ENCODE results near the gene PPP1R13B.
"Not testable (repeated sequence)": the region's sequence is repeated elsewhere in the genome, so short reads cannot be mapped to it uniquely, and the experiment has no call there.

The PPP1R13B gene

DNA sequence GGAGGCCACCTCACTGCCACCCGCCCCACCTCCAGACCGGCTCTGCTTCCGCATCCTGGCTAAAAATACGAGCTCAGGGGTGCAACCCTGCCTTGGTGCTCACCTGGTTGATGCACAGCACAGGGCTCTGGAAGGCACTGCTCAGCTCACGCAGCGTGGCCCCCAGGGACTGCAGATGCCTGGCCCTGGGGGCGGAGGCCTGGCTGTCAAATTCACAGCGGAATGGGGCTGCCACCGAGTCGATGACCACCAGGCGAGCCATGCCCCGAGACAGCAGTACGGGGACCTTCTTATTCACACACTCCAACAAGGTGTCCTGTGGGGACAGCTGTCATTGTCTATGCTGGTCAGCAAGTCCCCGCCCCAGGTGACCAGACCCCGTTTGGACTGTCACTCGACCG is 148.1 kb downstream of the PPP1R13B start:
- DNase-seq (ENCODE audit: low read depth) = no peak

DNA sequence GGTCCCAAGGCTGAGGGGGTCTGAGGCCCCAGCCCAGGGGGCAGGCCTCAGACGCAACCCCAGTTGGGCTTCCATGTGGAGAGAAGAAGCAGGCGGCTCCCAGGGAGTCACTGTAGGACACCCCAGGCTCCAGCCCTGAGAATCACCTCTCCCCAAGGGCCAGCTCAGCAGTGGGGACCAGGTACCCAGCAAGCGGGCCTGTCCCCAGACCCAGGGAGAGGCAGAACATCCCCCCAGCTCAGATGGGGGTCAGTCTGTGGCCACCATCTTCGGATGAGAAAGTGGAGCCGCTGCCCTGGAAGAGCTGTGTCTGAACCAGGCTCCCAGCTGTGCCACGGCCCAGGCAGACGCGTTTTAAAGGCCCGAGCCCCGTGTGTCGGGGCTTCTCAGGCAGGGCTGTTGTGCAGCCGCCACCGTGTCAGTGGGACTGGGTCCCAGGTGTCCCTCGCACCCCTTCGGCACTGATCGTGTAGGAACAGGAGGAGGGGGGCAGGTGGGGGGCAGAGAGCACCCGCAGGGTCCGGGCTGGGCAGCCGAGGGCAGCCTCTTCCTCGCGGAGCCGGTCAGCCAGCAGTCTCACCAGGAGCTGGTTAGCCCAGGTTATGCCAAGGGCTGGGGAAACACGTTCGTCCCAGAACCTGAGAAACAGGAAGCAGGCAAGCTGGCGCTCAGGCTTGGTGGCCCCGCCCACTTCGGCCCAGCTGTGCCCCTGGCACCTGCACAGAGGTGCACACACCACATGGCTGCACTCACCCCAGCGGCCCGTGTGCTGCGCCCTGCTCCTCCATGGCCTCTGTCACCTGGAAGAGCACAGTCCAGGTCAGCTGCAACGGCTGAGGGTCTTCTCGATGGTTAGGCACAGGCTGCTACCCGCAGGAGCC is 148.8 kb downstream of the PPP1R13B start:
- DNase-seq (ENCODE audit: low read depth) = no peak

DNA sequence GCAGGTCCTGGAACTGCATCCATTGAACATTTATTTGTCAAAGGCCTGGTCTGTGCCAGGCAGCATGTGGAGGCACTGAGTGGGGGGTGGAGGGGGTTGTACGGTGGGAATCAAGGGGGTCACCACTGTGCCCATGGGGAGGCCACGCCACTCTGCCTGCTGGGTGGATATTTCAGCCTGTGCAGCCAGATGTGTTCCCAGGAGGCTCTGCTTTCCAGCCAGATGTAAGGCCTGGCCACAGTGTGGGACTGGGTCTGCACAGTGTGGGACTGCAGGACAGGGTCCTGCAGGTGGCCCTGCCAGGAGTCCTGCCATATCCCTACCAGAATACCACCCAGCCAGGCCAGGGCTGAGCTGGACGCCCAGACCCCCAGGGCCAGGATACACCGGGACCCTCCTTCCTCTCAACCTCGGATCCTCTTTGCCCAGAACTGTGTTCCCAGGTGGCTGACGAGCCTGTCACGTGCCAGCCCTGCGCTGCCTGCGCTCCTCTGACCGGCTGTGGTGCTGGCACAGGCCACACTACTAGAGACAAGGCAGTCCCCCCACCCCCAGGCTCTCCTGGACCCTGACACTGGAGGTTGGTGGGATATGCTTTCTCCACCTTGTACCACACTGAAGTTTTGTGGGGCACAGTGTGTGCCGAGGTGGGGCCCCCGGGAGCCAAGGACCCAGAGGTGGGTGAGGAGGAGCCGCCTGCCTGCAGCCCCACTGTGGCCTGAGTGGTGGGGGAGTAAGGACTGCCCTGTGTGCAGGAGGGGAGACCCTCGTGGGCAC is 149.6 kb downstream of the PPP1R13B start:
- DNase-seq (ENCODE audit: low read depth) = no peak

DNA sequence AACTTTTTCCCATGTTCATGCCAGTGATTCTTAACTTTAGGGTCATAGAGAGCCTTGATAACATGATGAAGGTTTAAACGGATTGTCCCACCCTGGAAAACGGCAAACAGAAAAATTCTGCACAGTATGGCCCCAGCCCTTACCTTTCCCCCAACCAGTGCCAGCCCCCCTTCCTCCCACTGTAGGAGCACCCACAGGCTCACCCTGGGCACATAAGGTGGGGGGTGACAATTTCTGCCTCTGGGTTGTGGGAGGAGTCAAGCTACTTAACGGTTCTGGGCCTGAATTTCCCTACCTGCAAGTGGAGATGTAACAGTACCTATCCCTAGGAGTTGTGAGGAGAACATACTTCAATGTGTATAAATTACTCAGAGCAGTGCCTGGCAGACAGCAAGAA is 150.2 kb downstream of the PPP1R13B start:
- DNase-seq (ENCODE audit: low read depth) = no peak

DNA sequence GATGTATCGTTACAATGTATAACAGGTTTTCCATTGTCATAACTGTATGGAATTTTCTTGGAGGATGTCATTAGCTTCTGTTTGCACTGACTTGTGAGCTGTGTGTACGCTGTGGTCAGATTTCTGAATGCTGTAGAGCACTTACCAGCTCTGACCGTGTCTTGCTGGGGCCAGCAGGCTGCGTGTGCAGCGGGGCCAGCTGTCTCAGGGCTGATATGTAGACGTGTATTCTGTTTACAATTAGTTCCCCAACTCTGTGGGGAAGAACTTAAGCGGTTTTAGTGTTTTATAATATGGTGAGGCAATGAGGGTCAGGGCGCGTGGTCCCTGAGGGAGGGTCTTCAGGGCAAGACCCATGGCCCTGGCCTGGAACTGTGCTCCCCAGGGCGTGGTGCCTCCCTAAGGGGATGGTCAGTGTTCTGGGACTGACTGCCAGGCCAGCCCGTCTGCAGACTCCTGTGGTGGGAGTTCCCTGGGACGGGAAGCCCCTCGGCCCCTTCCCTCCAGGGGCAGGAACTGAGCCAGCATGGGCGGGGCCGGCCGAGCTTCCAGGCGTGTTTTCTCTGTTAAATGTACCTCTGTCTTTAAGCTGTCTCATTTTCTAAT is 150.8 kb downstream of the PPP1R13B start:
- peak; percentile 81 for DNase-seq (ENCODE audit: low read depth)

DNA sequence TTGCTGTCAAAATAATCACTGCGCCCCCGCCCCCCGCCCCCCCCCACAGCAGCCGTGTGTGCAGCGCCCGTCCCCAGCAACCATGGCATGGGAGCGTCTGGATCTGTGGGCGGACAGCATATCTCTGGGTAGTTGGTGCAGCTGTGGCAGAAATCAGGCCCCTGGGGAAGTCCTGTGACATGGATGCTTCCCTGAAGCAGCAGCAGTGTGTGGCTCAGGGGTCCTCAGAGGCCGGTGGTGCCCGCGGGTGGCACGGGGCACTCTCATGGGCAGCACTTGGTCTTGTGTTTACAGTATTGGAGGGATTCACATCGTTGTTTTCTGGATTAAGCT is 151.3 kb downstream of the PPP1R13B start:
- no peak for DNase-seq (ENCODE audit: low read depth)

DNA sequence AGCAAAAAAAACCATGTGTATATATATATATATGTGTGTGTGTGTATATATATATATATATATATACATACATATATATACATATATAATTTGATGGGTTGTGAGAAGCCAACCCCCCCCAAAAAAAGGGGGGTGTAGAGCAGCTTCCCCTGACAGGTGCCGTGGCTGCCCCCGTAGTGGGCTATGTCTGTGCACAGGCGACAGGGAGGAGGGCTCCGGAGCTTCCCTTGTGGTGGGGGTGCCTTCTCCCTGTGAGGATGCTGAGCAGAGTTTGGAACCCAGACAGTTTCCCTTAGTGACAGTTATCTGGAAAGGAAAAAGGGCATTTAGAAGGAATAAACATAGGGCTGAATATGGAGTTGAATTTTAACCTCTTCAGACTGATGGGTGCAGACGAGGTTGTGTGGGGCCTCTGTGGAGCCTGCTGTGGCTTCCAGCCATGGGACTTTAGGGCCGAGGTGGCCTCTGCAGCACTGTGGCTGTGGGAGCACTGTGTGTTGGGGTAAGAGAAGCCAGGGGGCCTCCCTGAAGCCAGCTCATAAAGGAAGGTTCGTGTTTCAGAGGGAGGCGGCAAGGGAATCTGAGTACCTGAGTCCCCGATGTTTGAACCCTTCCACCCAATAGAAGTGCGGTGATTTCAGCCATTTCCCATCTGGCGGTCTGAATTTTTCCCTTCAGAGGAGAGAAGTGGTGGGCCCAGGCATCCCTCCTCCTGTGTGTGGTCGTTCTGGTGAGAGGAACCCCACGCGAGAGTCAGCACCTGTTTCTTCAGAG is 151.9 kb downstream of the PPP1R13B start:
- DNase-seq (ENCODE audit: low read depth) = no peak

DNA sequence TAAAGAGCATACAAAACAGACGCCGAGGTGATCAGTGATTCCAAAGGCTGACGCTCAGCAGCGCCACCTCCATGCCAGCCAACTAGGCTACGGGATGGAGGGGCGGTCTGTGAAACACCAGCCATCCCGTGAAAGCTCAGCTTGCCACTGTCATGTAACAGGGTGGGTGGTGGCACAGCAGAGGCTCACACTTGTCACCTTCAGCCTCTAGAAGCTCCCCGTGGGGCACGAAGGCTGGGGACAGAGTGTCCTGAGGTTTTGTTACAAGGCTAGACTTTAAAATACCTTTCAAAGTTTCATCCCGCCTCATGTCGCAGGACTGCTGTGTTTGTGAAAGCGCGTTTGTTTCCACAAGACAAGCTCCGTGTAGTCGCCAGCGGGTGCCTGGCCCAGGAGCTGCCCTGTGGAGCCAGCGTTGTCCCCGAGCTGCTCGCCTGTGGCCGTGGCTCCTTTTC is 152.8 kb downstream of the PPP1R13B start:
- no peak for DNase-seq (ENCODE audit: low read depth)

DNA sequence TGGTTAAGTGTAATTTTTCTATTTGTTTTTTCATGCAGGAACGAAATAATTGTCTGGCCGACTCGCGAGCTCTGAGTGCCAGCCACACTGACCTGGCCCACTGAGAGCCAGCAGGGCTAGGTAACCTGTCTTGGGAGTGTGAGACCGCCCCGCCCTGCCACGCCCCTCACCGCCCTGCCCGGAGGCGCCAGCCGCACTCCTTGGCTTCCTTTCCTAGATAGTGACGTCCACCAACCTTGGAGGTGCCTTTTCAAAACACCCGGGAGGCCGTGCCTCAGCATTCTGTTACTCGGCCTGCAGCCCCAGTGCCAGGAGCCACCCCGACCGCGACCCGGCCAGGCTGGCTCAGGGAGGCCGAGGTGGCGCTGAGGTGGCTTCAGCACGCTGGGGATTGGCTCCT is 153.9 kb downstream of the PPP1R13B start:
- DNase-seq (ENCODE audit: low read depth) = no peak

DNA sequence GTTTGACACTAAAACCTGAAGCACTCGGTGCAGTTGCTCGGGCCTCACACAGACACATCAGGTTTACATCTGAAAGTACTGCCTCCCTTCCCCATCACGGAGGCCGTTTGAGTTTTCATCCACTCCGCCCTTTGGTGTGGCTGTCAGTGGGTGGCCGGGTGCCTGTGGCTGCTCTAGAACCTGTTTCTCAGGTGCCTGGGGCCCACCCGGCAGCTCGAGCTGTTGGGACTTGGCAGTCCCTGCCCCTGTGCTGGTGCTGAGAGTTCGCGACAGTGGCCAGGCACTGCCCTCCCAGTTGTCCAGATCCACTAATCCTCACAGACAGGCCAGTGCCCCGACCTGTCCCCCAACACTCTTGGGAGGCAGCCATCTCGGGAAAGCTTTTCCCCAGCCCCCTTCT is 154.5 kb downstream of the PPP1R13B start:
- DNase-seq (ENCODE audit: low read depth) = no peak

DNA sequence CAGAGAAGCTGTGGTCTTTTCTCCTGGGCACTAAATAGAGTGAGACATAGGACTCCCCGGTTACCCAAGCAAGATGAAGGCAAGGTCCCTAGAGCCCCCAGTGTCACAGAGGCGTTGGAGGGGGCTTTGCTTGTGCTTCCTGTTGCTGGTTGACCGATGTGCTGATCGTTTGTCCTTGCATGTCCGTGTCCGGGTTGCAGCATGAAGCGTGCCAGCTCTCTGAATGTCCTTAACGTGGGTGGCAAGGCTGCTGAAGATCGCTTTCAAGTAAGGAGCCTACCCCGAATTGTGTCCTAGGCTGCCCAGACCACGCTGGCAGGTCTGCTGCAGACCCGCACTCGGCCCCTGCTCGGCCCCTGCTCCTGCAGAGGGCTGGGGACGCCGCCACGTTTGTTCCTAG is 155.2 kb downstream of the PPP1R13B start:
- no peak for DNase-seq (ENCODE audit: low read depth)

DNA sequence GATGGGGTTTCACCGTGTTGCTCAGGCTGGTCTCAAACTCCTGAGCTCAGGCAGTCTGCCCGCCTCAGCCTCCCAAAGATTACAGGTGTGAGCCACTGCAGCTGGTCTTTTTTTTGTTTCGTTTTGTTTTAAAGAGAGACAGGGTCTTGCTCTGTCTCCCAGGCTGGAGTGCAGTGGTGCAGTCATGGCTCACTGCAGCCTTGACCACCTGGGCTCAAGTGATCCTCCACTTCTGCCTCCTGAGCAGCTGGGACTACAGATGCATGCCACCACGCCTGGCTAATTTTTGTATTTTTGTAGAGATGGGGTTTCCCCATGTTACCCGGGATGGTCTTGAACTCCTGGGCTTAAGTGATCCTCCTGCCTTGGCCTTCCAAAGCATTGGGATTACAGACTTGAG is 155.7 kb downstream of the PPP1R13B start:
- DNase-seq (ENCODE audit: low read depth) = not testable (repeated sequence)

DNA sequence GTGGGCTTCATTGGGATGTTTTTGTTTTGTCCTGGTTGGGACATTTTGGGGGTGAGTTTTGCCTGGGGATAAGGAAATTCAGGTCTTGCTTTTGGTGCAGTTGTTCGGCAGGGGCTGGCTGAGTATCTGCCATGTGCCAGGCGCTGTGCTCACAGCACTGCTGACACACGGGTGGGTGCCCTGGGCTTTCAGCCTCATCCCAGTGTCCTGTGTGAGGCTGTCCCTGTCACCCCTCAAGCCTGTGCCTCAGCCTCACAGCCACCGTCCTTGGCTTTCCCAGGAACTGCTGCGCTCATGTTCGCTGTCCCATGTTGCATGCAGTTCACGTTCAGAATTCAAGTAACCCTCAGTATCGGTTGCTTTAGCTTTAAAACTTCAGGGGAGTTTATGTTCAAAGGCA is 157.0 kb downstream of the PPP1R13B start:
- no peak for DNase-seq (ENCODE audit: low read depth)

DNA sequence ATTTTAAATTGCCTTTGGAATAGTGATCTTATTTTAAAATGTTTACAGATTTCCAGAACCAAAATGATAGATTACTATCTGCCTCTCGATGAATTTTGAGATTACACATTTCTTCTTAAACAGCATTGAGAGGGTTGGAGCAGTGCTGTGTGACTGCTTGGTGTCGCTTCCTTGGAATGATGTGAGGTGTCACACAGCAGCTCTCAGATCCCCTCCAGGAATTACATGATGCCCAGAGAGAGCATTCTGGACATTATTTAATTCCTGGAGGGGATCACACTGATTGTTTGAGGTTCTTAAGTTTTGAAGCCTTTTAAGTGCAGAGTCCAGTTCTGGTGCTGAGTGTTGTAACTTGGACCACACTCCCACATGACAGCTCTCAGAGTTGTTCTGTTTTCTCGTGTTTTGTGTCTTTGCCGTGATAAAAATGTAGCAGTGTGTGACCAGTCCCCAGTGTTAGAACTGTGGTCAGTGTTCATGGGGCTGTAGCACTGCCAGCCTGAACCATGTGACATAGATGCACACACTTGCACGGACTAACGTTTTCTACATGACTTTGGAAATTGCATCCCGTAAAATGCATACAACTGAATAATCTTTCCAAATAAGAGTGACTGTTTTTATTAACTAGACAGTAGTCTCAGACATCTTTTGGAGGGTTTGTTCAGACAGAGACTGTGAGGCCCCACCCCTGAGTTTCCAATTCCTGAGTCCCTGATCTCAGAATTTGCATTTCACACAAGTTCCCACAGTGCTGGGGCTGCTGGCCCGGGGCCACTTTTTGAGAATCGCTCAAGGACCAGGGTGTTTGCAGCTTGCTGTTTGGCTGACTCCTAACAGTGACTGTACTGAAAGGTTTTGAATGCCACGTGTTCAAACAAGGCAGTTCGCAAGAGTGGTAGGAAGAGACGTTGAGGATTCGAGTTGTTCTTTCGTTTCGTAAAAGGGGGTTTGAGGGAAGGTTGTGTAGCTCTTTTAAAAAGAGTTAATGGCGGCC is 158.2 kb downstream of the PPP1R13B start:
- peak; percentile 69 for DNase-seq (ENCODE audit: low read depth)

DNA sequence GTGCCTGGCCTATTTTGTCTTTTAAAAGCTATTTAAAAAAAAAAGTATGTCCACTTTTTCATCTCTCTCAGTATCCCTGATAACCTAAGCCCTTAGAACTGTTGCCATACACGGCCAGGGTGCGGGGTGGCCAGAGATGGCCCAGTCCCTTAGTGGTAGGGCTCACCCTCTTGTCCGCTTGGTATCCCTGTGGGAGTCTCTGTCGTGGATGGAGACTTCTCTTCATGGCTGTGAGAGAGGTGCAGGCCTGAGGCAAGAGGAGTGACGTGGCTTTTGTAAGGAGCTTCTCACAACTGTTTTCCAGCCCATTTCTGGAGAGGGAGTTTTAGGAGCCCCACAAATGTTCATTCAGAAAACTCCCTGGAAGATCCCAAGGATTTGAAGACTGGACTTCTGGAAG is 158.9 kb downstream of the PPP1R13B start:
- no peak for DNase-seq (ENCODE audit: low read depth)

DNA sequence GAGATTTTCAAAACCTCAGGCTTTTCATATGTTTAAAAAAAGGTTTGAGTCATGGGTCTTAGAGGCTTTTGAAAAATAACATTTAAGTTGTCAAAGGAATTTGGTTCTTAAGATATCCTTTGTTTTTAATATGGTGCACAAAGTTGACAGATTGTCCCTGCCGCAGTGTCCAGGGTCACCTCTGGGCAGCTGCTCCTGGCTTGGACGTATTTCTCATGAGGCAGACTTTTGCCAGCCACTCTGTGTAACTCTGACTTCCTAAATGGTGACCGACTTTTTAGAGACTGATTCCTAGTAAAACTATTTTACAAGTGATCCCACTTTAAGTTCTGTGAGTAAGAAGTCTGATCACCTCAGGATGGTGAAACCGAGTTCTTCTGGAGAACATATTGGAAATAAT is 159.7 kb downstream of the PPP1R13B start:
- no peak for DNase-seq (ENCODE audit: low read depth)

DNA sequence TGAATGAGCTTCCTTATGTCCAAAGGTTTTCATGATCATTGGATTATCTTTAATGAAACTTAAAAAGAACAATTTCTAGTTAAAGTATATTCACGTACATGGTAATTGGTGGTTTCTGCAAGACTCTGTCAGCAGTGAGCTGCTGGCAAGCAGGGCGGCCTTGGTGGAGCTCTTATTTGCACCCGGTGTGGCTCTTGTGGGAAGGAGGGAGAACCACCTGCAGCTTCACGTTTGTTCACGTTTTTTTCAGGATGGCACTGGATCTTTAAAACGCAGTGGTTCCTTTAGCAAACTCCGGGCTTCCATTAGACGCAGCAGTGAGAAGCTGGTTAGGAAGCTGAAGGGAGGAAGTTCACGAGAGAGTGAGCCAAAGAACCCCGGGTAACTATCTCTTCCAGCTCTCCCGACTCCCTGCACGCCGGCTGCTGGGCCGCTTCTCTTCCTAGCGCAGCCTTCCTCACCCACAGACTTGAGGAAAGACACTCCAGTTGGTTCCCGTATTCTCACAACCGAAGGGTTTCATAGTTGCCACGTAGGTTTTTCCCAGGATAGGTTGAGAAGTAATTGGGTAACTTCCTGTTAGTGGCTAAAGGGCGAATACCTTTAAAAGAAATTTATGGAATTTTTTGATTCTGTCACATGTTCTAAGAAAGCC is 160.4 kb downstream of the PPP1R13B start:
- peak; percentile 82 for DNase-seq (ENCODE audit: low read depth)

DNA sequence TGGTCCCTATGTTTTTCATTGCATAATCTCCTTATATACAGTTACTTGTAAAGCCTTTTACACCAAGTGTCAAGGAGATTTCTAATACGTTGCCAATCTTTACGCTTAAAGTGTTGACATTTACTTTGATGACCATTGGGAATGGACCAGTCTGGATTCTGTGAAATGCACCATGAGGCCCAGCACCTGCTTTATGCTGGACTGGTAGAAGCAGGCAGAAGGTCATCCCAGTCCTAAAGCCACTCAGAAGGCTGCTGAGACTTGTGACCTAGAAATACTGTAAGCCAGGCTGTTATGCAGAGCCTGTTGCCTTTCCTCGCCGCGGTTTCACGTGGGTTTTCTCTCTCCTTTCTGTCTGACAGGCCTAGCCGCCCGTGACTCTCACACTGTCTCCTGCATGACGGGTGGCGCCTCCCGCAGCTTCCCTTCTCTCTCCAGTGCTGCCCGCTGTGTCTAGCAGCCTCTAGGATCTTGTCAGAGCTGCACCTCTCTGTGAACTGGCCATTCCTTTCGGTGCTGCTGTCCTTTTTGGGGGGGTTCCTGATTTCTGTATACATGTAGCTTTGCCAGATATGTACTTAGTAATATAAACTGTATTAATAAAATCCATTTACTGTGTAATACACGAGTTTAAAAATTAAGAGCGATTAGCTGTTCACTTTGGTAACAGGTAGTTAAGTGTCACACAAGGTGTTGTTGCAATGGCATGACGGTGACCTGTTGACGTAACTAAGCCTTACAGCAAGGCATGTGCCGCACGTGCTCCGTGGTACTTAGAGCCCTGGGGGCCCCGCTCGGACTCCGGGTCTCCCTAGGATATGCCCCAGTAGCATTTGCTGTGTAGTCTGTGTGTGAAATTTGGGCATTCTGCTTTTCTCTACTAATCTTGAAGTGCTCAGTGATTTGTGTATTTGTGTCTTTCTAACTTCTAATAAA is 161.8 kb downstream of the PPP1R13B start:
- no peak for DNase-seq (ENCODE audit: low read depth)

DNA sequence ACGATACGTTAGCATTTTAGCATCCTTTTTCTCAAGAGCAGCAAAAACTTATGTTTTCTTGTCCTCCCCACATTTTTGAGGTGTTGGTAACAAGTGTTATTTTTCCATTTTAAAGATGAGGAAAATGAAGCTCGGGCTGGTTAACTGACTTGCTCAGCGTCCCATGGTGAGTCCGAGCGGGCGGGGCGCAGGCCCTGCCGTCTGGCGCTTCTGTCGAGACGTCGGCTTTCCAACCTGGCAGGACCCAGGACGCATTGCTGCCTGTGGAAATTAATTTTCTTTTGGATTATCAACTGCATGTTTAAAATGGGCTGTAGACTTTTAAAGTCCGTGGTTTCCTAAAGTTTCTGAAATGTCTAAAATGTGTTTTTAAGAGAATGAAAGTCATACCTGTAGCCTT is 162.5 kb downstream of the PPP1R13B start:
- DNase-seq (ENCODE audit: low read depth) = no peak
